OCI-LY3 (cell line): ENCODE results near the gene AURKA.

Experiments used
- H2AFZ ChIP-seq: fragments of 200-600, 300-600 bp; shearing (Covaris generic); 2 replicates; pipeline ENCODE4 v1.6.0; 2014; ENCODE audit warnings: antibody characterized with exemption, low read depth, low read length
- H3K27ac ChIP-seq: fragments of 200-600, 300-600 bp; sonication (generic); 2 replicates; pipeline ENCODE4 v1.5.1; 2014; ENCODE audit warnings: mild to moderate bottlenecking, low read length, moderate library complexity, mixed read lengths
- H3K27me3 ChIP-seq: fragments of 200-600, 300-600 bp; sonication (generic); 2 replicates; pipeline ENCODE4 v1.6.1; 2014; ENCODE audit warnings: low read depth, low read length, mixed read lengths
- H3K36me3 ChIP-seq: fragments of 200-600, 300-600 bp; sonication (generic); replicated peaks from 2 replicates; pipeline ENCODE3; 2014; ENCODE audit warnings: low read depth, low read length, mixed read lengths
- H3K4me1 ChIP-seq: fragments of 300-600, 200-600 bp; sonication (generic); 2 replicates; pipeline ENCODE4 v1.6.1; 2014; ENCODE audit warnings: low read length, mixed read lengths
- H3K4me2 ChIP-seq: fragments of 200-600, 300-600 bp; sonication (generic); 2 replicates; pipeline ENCODE4 v1.6.1; 2014; ENCODE audit warnings: low read length, mixed read lengths
- H3K4me3 ChIP-seq: fragments of 300-600, 200-600 bp; sonication (generic); 2 replicates; pipeline ENCODE4 v1.5.1; 2014; ENCODE audit warnings: antibody characterized with exemption, mild to moderate bottlenecking, low read length, moderate library complexity
- H3K79me2 ChIP-seq: fragments of 300-600, 200-600 bp; shearing (Covaris generic); 2 replicates; pipeline ENCODE4 v1.6.1; 2014; ENCODE audit warnings: mild to moderate bottlenecking, low read length, mixed read lengths
- H3K9ac ChIP-seq: fragments of 300-600, 200-600 bp; shearing (Covaris generic); 2 replicates; pipeline ENCODE4 v1.6.0; 2014; ENCODE audit warnings: mild to moderate bottlenecking, low read length, moderate library complexity
- H3K9me3 ChIP-seq: fragments of 200-600, 300-600 bp; shearing (Covaris generic); 2 replicates; pipeline ENCODE4 v1.6.1; 2014; ENCODE audit warnings: low read length, mixed read lengths; ENCODE audit not compliant: insufficient read depth
- H4K20me1 ChIP-seq: fragments of 200-600, 300-600 bp; sonication (generic); 2 replicates; pipeline ENCODE4 v1.6.1; 2016; ENCODE audit warnings: low read length, mixed read lengths; ENCODE audit not compliant: insufficient read depth
- CTCF ChIP-seq: fragments of 200-600, 300-600 bp; sonication (generic); IDR thresholded peaks from 2 replicates; pipeline ENCODE4 v1.5.1; 2014; ENCODE audit warnings: antibody characterized with exemption, low read length, low read depth
- EZH2phosphoT487 ChIP-seq: fragments of 200-600 bp; shearing (Covaris generic); IDR thresholded peaks from 2 replicates; pipeline ENCODE4 v1.6.1; 2018; ENCODE audit warnings: antibody characterized with exemption, mixed run types, low read depth

Gene AURKA

GRCh38 chr20:56322681-56323080, 69.3 kb downstream of the AURKA start:
- no peak overlapping the region for H3K4me3 ChIP-seq
- no peak overlapping the region for H2AFZ ChIP-seq
- TF ChIP-seq CTCF (no peak), EZH2phosphoT487 (no peak)
- no peaks in the 10 kb centered on the region for H3K36me3 ChIP-seq
- no peaks in the 10 kb centered on the region for H3K4me1 ChIP-seq
- no peaks in the 10 kb centered on the region for H3K79me2 ChIP-seq
- H3K4me2 ChIP-seq, result no peak overlapping the region
- no peak overlapping the region for H3K27ac ChIP-seq
- peaks cover 32% of the 10 kb centered on the region; the same call in 1 of the 2 replicates for H3K27me3 ChIP-seq
- no peak overlapping the region for H3K9ac ChIP-seq
- H3K9me3 ChIP-seq, result no peaks in the 10 kb centered on the region
- H4K20me1 ChIP-seq, result no peaks in the 10 kb centered on the region
